Ammon's horn (tissue), 1 donor: ENCODE results near the gene FBXO9.

Source experiments
- DNase-seq: peaks from one replicate; pipeline ENCODE4 v3.0.0-alpha.2; 2016; ENCODE audit warnings: low spot score

FBXO9 gene

GRCh38 chr6:53136000-53136609 lies 70.9 kb downstream of the FBXO9 start:
- DNase-seq, result no peak

- peak; percentile 21 for DNase-seq
Measured at GRCh38 chr6:53139841-53140413, 74.7 kb downstream of the FBXO9 start.

GRCh38 chr6:53142810-53143209 lies 77.6 kb downstream of the FBXO9 start:
- no peak for DNase-seq

- DNase-seq, result no peak
Measured at GRCh38 chr6:53143710-53144109, 78.5 kb downstream of the FBXO9 start.

GRCh38 chr6:53144802-53145201 lies 79.6 kb downstream of the FBXO9 start:
- DNase-seq, result no peak

GRCh38 chr6:53148684-53149083 lies 83.5 kb downstream of the FBXO9 start, which contains the start of gene GCM1:
GCM1 (minus strand) TSS chr6:53148841; CDS start chr6:53145632, 3,209 bp downstream.
- DNase-seq, result no peak
